Keratinocyte (primary cell): ENCODE measurements around the gene RRAGD. TPM values are rescaled to one million over a fixed set of nuclear protein-coding genes. Genes with fewer than 3 reads are reported as not detected.

Experiments used
- DNase-seq: peaks from one replicate; pipeline ENCODE4 v3.0.0-alpha.2; 2011; ENCODE audit warnings: low read depth, missing footprints, low spot score
- FAIRE-seq: peaks from 2 replicates; lab custom pipeline; 2011; peaks lifted over from hg19 to GRCh38; lab: Jason Lieb, UNC
- H2AFZ ChIP-seq: 2 replicates; pipeline ENCODE4 v1.6.0; 2012; ENCODE audit warnings: low read length, control low read depth, inconsistent platforms; ENCODE audit not compliant: control insufficient read depth
- H3K27ac ChIP-seq: 2 replicates; pipeline ENCODE4 v1.5.1; 2011; ENCODE audit warnings: low read length; ENCODE audit not compliant: control insufficient read depth, insufficient read depth
- H3K27me3 ChIP-seq: 3 replicates; pipeline ENCODE4 v1.6.0; 2011; ENCODE audit warnings: low read length; ENCODE audit not compliant: control insufficient read depth, insufficient read depth; ENCODE audit errors: extremely low read depth
- H3K36me3 ChIP-seq, 2 experiments: 2 replicates in 1 of 2; 3 replicates in 1 of 2; pipeline ENCODE4 v1.5.1; 2011; ENCODE audit warnings: low read length in 2 of 2, mild to moderate bottlenecking in 1 of 2; ENCODE audit not compliant: control insufficient read depth in 2 of 2, insufficient read depth in 2 of 2; ENCODE audit errors: extremely low read depth in 1 of 2
- H3K4me1 ChIP-seq: 3 replicates; pipeline ENCODE4 v1.5.1; 2011; ENCODE audit warnings: low read length; ENCODE audit not compliant: control insufficient read depth, insufficient read depth; ENCODE audit errors: extremely low read depth
- H3K4me2 ChIP-seq: 3 replicates; pipeline ENCODE4 v1.6.0; 2011; ENCODE audit warnings: low read depth, low read length; ENCODE audit not compliant: control insufficient read depth, insufficient read depth; ENCODE audit errors: extremely low read depth
- H3K4me3 ChIP-seq, 3 experiments: fragments of 200-600 bp in 1 of 3; sonication (generic) in 1 of 3; 2 replicates in 2 of 3; 3 replicates in 1 of 3; pipeline ENCODE4 v1.5.1; 2011 to 2016; ENCODE audit warnings: low read length in 3 of 3, mild to moderate bottlenecking in 3 of 3, control low read depth in 2 of 3, inconsistent platforms in 1 of 3, low read depth in 1 of 3, mixed read lengths in 1 of 3, mixed run types in 1 of 3, moderate library complexity in 1 of 3; ENCODE audit not compliant: control insufficient read depth in 2 of 3, insufficient read depth in 2 of 3; ENCODE audit errors: extremely low read depth in 1 of 3
- H3K79me2 ChIP-seq: 2 replicates; pipeline ENCODE4 v1.6.0; 2012; ENCODE audit warnings: low read length; ENCODE audit not compliant: control insufficient read depth, insufficient read depth
- H3K9ac ChIP-seq: 3 replicates; pipeline ENCODE4 v1.6.0; 2011; ENCODE audit warnings: low read length; ENCODE audit not compliant: control insufficient read depth, insufficient read depth; ENCODE audit errors: extremely low read depth
- H3K9me1 ChIP-seq: 3 replicates; pipeline ENCODE4 v1.6.0; 2011; ENCODE audit warnings: low read length; ENCODE audit not compliant: control insufficient read depth, insufficient read depth; ENCODE audit errors: extremely low read depth
- H3K9me3 ChIP-seq: 2 replicates; pipeline ENCODE4 v1.5.1; 2012; ENCODE audit warnings: low read depth, low read length; ENCODE audit not compliant: control insufficient read depth
- H4K20me1 ChIP-seq: 3 replicates; pipeline ENCODE4 v1.6.0; 2011; ENCODE audit warnings: low read length; ENCODE audit not compliant: control insufficient read depth, insufficient read depth; ENCODE audit errors: extremely low read depth
- EZH2 ChIP-seq: IDR thresholded peaks from one replicate; pipeline ENCODE4 v1.6.1; 2012; ENCODE audit warnings: inconsistent platforms, mild to moderate bottlenecking, low read length, moderate library complexity
- dilution Hi-C: fragments of 300-500 bp; cut with MboI; formaldehyde crosslinking; loops from one replicate; pipeline ENCODE4 v1.7.0; 2020; ENCODE audit warnings: low sequenced_read_pairs; ENCODE audit not compliant: extremely low pct_ligation_motif_present
- polyA plus RNA-seq, 5 experiments: library from polyadenylated mRNA; depleted of rRNA in 3 of 5; stranded (reverse) in 3 of 5; stranded (forward) in 1 of 5; unstranded in 1 of 5; fragments of >200 nt; gene quantifications; 1 replicate in 1 of 5; 2 replicates in 3 of 5; 3 replicates in 1 of 5; pipeline versions ENCODE4 v1.2.1 to v1.2.3, GENCODE V29; 2011 to 2012; ENCODE audit warnings: missing spikeins in 2 of 5, low read depth in 1 of 5, low replicate concordance in 1 of 5
- TF ChIP-seq, protein P1 (sequence below), 3 experiments: IDR thresholded peaks in 1 of 3; conservative IDR thresholded peaks in 1 of 3; optimal IDR thresholded peaks in 1 of 3; 2 replicates in 2 of 3; 3 replicates in 1 of 3; pipeline versions ENCODE3 to v1.5.1; 2011; ENCODE audit warnings: low read length in 3 of 3, mild to moderate bottlenecking in 3 of 3, moderate library complexity in 2 of 3, control low read depth in 1 of 3, inconsistent platforms in 1 of 3; ENCODE audit not compliant: insufficient read depth in 2 of 3; ENCODE audit errors: extremely low read depth in 1 of 3

RRAGD gene
- polyA plus RNA-seq, 1 donor (not counting 4 experiments of a cell fraction or from before 2014, with no cell fraction given): 0.18 TPM

DNA sequence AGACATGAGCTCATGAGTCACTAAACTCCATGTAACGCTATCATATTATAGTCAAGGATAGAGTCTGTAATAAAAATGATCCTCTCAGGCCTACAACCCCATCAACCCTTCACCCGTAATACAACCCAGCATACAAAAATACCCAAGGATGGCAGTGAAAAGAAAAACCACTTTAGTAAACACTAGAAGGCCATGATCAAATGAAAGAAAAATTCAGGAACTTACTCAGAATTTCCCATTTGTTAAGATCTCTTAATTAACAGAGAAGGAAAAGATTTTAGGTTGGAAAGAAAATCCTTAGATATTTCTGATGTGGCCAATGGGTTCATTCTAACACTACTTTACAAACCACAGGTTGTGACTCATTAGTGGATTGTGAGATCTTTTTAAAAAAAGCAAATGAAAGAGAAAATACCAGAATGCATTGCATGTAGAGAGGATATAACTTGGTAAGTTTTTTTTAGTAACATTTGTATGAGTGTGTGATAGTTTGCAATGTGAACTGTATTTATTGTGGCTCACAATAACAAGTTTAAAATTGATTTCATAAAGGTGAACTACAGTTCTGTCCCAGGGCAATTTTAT is 51.6 kb downstream of the RRAGD start:
- no peaks in the 10 kb centered on the region for H3K4me1 ChIP-seq
- no peak overlapping the region for H2AFZ ChIP-seq
- no peaks in the 10 kb centered on the region for H4K20me1 ChIP-seq
- no peak overlapping the region for H3K27ac ChIP-seq
- H3K9ac ChIP-seq: no peak overlapping the region
- no peak for FAIRE-seq
- no peaks in the 10 kb centered on the region for H3K79me2 ChIP-seq
- H3K27me3 ChIP-seq: peaks cover 4% of the 10 kb centered on the region
- DNase-seq: no peak
- H3K9me1 ChIP-seq: no peaks in the 10 kb centered on the region
- dilution Hi-C loops: no loop called here
- no peaks in the 10 kb centered on the region for H3K9me3 ChIP-seq
- TF ChIP-seq, protein P1, sequence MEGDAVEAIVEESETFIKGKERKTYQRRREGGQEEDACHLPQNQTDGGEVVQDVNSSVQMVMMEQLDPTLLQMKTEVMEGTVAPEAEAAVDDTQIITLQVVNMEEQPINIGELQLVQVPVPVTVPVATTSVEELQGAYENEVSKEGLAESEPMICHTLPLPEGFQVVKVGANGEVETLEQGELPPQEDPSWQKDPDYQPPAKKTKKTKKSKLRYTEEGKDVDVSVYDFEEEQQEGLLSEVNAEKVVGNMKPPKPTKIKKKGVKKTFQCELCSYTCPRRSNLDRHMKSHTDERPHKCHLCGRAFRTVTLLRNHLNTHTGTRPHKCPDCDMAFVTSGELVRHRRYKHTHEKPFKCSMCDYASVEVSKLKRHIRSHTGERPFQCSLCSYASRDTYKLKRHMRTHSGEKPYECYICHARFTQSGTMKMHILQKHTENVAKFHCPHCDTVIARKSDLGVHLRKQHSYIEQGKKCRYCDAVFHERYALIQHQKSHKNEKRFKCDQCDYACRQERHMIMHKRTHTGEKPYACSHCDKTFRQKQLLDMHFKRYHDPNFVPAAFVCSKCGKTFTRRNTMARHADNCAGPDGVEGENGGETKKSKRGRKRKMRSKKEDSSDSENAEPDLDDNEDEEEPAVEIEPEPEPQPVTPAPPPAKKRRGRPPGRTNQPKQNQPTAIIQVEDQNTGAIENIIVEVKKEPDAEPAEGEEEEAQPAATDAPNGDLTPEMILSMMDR (optimal IDR thresholded peaks at IDR 0.05 in 1 of 3, IDR thresholded peaks at IDR 0.05 in 1 of 3, conservative IDR thresholded peaks at IDR 0.05 in 1 of 3; ENCODE audit: extremely low read depth in 1 of 3, insufficient read depth in 2 of 3, low read length in 3 of 3): no peak
- TF ChIP-seq EZH2: no peak
- H3K36me3 ChIP-seq: no peaks in the 10 kb centered on the region
- H3K4me3 ChIP-seq: no peak overlapping the region
- H3K4me2 ChIP-seq: no peak overlapping the region

GRCh38 chr6:89359561-89359960 is 52.5 kb downstream of the RRAGD start:
- Histone ChIP-seq H3K27ac (no peak overlapping the region), H3K9me3 (no peaks in the 10 kb centered on the region), H2AFZ (no peak overlapping the region), H3K9me1 (no peaks in the 10 kb centered on the region), H3K4me2 (no peak overlapping the region), H3K4me1 (no peaks in the 10 kb centered on the region), H4K20me1 (no peaks in the 10 kb centered on the region), H3K79me2 (no peaks in the 10 kb centered on the region), H3K4me3 (no peak overlapping the region), H3K36me3 (no peaks in the 10 kb centered on the region), H3K27me3 (peaks cover 4% of the 10 kb centered on the region), H3K9ac (no peak overlapping the region)
- no peak for TF ChIP-seq EZH2
- TF ChIP-seq, protein P1 (optimal IDR thresholded peaks at IDR 0.05 in 1 of 3, IDR thresholded peaks at IDR 0.05 in 1 of 3, conservative IDR thresholded peaks at IDR 0.05 in 1 of 3; ENCODE audit: extremely low read depth in 1 of 3, insufficient read depth in 2 of 3, low read length in 3 of 3): no peak
- no peak for DNase-seq
- dilution Hi-C loops: no loop called here
- no peak for FAIRE-seq
